22Rv1 (cell line): Measurements from ENCODE around the gene LRP11.

Experiments used
- H3K27ac ChIP-seq: fragments of 450-650 bp; 2 replicates; pipeline ENCODE4 v1.5.1; 2017
- CTCF ChIP-seq: fragments of 450-650 bp; IDR thresholded peaks from 2 replicates; pipeline ENCODE4 v1.5.1; 2017; ENCODE audit warnings: mild to moderate bottlenecking
- ZFX ChIP-seq: fragments of 450-650 bp; IDR thresholded peaks from 2 replicates; pipeline ENCODE4 v1.6.1; 2017; ENCODE audit warnings: antibody characterized with exemption, borderline replicate concordance

Gene LRP11

GRCh38 chr6:149906405-149906804, 42.2 kb upstream of the LRP11 start:
- H3K27ac ChIP-seq = no peak overlapping the region
- TF ChIP-seq ZFX = no peak
- no peak for TF ChIP-seq CTCF

GRCh38 chr6:149905911-149906371, 41.8 kb upstream of the LRP11 start:
- no peak overlapping the region for H3K27ac ChIP-seq
- TF ChIP-seq ZFX (no peak), CTCF (no peak)

GRCh38 chr6:149905371-149905910, 41.3 kb upstream of the LRP11 start:
- TF ChIP-seq CTCF (no peak), ZFX (no peak)
- no peak overlapping the region for H3K27ac ChIP-seq

- TF ChIP-seq ZFX = no peak
- no peak for TF ChIP-seq CTCF
- H3K27ac ChIP-seq = no peak overlapping the region
These were observed 40.7 kb upstream of the LRP11 start for GRCh38 chr6:149904661-149905370.

GRCh38 chr6:149903938-149904611, 39.9 kb upstream of the LRP11 start:
- TF ChIP-seq CTCF (no peak), ZFX (no peak)
- H3K27ac ChIP-seq = no peak overlapping the region

GRCh38 chr6:149901444-149902140, 37.4 kb upstream of the LRP11 start:
- no peak for TF ChIP-seq ZFX
- no peak for TF ChIP-seq CTCF
- H3K27ac ChIP-seq = no peak overlapping the region
